SIG-M5 treated with dmso at 0.1 percent for 504 hours (cell line): ENCODE measurements around the gene IL20RA.

Experiments
- DNase-seq: peaks from one replicate; lab custom pipeline; 2025; ENCODE audit not compliant: unreplicated experiment; lab: John Stamatoyannopoulos, UW

The IL20RA gene

DNA sequence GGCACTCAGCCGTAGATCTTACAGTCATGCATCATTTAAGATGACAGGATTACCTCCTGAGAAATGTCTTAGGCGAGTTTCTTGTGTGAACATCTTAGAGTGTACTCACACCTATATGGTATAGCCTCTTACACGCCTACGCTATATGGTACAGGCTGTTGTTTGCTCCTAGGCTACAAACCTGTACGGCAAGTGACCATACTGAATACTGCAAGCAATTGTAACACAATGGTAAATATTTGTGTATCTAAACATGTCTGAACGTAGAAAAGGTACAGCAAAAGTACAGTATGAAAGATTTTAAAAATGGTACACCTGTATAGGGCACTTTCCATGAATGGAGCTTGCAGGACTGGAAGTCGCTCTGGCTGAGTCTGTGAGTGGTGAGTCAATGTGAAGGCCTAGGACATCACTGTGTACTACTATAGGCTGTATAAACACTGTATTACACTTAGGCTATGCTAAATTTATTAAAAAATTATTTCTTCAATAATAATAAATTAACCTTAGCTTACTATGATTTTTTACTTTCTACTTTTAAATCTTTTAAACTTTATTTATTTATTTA is 541 bp upstream of the IL20RA start:
- DNase-seq = no peak

DNA sequence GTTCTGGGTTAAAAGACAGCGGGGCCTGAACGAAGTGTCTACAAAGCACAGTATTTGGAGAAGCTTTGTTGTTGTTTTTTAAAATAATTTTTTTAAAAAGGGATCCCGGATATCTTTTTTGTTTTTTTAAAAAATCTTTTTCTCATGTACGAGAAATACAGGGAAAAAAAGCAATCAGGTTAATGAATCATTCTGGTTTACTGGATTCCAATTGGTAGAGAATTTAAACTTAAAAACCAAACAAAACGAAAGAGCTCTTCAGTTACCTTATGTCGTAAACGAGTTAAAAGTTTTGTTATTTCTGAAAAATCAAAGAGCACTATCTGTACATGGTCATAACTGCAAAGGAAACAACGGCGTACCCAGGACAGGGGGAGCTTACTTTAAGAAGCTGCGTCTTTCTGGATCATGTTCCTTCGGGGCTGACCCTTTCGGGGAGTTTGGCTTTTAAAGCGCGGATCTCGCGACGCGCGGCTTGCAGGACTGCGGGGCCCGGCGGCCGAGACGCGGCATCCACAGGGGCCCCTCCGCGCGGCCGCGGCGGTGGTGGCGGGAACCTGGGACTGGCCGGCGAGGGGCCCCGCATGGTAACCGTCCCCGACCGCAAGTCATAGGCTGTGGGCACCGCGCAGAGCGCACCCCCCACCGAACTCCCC is 927 bp downstream of the IL20RA start:
- no peak for DNase-seq

DNA sequence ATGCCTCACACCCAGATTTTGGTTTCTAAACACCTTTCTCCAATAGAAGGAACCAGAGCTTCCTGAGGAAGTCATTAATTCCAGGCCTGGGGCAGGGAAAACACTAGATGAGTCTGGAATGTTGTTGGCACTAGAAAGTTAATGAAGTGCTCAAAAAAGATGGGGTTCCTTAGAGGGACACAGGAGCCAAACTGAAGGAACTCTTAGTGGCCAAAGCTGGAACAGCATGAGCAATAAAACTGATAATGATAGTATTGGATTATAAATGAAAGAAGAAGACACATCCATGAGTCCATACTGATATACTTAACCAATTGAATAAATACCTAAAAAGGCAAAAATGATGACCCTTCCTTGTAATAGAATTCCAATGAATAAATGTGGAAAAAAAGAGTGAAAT is 4.4 kb downstream of the IL20RA start:
- DNase-seq = no peak

DNA sequence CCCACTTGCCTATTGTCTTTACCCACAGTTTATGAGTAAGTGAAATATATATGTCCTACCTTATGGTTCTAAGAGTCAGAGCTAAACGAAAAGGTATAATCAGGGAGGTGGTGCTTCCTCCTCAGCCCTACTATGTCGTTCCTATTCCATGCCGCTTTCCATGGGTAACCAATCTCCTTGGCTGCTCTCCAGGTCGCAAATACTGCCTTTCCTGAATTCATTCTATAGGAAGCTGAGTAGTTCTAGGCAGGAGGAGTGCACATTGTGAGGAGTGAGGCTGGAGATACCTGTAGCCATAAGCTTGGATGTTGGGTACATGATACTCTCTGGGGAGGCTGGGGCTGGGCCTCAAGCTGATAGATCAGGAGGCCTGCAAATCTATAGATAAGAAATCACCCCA is 5.8 kb downstream of the IL20RA start:
- no peak for DNase-seq

DNA sequence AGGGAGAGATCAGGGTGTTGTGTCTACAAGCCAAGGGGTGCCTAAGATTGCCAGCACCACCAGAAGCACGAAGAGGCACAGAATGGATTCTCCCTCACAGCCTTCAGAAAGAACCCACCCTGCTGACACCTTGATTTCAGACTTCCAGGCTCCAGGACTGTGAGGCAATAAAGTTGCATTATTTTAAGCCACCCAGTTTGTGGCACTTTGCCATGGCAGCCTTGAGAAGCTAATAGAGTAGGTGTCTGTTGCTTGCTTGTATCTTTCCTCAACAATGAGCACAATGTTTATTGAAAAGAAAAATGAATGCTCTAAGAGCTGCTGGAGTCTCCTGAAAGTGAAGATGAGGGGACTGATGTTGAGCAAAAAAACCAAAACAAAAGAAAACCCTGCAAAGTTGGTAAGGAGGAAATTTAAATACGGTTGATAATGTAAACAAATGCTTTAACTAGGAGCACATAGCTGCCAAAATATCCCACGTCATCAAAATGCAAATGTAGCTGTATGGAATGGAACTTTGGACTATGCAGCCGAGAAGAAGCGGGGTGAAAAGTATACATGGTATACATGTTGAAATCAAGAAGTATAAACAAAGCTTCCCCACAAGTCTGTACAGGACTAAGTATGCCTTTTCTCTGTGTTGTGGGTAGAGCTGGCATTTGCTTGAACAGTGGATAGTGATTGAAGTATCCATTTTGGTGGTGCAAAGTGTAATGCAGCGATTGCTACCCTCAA is 8.0 kb downstream of the IL20RA start:
- no peak for DNase-seq

DNA sequence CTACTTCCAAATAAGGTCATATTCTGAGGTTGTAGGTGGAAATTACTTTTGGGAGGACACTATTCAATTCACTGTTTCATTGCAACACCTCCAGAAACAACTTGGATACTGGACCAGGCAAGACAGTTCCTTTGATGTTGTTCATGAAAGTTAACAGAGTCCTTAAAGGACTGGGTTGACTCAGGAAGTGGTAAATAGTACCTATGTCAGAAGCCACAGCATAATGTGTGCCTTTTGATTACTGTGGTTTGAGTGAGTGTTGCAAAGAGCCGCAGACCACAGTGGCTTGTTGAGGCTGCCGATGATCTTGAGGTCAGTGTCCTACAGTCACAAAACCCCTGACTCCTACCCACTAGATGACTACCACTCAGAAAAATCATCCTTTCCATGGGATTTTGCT is 10.9 kb downstream of the IL20RA start:
- peak; percentile 34 for DNase-seq

DNA sequence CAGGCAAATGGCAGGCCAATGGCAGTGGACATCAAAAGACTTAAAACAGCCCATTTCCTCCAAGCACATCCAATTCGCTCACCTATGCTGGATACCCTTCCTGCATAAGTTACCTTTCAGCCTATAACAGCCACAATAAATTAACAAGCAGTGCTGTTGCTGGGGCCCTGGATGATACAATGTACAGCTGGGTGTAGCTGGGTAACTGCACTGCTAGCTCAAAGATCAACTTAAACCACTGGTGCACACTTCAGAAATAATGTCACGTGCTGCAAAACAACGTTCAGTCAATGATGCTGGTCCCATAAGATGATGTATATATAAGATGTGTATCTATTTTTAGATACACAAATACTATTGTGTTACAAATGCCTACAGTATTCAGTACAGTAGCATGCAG is 13.6 kb downstream of the IL20RA start:
- no peak for DNase-seq

DNA sequence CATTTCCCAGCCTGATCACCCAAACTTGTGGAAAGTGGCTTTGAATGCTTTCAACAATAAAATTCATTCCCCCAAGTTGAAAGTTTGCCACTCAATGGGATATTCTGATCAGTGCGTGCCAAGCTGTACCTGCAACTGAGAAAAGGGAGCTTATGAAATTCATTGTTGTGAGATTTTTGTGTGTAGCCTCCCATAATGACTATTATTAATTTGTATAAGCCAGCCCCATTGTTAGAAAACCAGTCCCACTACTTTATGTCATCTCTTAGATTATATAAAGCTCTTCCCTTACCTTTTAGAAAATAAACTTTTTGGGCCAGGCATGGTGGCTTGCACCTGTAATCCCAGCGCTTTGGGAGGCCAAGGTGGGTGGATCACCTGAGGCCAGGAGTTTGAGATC is 15.9 kb downstream of the IL20RA start:
- no peak for DNase-seq

DNA sequence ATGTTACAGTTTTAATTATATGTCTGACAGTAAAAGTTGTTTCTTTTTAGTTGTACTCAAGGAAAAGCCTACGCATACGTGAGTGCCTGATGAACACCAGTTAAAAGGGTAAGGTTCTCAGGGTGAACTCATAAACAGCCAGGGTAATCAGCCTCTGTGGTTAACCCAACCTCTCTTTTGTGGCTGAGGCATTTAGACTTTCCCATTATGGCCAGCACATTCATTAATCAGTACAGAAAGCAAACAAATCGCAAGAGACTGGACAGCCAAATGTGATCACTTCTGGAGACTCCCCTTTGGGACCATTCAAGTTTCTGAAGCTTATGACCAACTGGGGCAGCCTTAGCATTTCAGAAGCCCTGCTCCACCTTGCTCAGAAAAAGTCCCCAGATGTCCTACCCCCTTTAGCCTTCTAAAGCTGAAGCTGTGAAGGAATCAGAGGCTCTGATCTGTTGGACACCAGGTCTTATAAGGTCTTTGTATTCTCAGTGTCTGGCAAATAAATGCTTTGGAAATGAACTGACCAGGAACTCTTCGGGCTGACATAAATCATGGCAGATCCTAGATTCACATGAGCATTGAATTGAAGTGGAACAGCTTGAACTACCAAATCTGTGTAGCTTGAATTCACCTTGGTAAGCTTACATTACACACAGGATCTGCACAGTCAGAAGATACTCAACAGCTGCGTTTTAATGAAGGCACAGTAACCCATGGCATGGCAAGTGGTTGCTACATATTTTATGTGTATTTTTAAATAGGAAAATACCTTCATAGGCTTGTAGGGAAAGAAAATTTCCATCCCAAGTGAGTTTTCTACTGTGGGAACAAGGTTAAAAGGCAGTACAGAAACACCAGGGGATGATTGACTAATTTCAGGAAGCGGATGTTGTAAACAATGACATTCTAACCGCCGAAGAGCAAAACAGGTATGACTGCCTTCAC is 18.7 kb downstream of the IL20RA start:
- peak; percentile 14 for DNase-seq

DNA sequence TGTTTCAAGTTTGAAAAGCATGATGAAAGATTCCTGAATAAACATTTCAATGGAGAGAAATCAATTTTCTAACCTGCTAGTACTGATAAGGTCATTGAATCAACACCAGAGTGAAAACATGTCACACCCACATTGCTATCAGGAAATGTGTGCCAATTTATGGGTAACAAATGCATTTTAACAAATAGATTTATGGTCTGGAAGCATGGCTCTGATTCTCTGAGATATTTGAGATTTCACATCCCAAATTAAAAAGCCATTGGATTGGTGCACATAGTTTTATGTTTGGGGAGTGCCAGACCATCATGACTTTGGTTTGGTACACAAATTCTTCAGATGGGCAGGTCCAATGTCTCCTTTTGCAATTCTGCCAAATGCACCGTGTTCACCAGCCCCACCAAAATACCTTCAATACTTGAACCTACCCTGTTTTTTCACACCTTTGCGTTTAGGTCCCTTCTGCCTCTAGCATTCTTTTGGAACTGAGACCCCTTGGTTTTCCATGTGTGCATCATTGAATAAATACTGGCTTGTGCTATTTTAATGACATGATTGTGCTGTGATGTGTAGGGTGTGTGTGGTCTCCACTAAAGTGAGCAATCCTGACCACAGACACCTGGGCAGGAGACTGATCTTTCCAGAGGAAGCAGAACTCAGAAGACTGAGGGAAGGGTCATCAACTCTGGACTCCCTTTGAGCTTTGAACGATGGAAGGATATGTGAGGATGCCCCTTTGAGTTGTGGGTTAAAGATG is 20.4 kb downstream of the IL20RA start:
- DNase-seq = no peak

DNA sequence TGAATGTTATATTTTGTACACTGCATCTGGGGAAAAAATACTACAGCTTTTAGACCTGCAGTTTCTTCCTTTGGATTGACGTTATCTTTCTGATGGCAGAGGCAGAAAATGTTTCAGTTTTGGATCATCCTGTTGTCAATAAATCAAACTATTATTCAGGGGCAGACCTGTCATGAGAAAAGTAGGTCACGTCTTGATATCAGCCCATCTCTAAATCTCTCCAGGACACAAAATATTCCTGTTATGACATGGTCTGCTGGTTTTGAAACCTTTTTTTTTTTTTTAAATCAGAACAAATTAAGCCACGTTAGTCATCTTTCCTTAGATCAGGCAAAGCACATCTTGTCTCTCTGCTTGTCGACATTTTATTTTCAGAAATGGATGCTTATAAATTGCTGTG is 24.0 kb downstream of the IL20RA start:
- DNase-seq = no peak

DNA sequence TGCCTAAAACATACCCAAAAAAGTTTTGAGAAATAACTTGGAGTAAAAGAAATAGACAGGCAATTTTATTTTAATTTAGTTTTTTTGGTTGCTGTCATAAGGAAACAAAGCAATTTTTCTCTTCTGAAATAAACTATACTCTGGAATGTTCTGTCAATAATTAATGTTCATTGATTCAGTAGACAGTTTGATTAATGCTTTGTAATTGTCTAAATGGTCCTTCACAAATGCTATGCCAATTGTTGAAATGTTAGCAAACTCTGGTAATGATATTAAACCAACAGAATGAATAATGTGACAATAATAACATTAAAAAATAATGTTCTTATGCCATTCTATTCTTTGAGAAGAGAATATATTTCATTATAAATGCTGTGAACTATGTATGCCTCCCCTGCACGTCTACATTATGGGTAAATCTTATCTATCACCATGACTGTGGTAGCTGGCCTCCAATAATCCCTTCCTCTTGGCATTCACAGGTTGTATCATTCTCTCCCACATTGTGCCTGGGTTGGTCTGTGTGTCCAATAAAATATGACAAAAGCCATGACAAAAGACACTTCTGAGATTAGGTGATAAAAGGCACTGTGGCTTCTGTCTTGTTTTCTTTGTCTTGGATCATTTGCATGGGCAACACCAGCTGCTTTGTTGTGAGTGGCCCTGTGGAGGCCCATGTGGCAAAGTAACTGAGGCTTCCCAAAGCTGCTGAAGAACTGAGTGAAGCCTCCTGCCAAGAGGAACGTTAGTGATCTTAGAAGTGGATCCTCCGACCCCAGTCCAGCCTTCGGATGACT is 25.1 kb downstream of the IL20RA start:
- DNase-seq = no peak

DNA sequence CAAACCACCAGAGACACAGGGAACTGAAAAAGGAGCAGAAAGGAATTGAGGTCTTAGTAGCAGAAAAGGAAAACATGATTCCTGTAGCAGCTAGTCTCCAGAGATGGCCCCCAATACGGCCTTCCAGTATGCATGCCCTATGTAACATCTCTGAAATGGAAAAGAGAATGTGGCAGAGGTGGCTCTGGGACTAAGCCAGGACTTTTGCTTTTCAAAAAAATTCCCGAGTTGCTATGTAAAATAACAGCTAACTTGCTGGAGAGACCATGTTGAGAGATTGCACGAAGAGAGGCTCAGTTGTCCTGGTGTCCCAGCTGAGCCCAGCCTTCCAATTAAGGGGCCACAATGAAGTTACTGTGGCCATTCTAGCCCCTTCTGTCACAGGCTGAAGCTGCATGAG is 27.7 kb downstream of the IL20RA start:
- no peak for DNase-seq

DNA sequence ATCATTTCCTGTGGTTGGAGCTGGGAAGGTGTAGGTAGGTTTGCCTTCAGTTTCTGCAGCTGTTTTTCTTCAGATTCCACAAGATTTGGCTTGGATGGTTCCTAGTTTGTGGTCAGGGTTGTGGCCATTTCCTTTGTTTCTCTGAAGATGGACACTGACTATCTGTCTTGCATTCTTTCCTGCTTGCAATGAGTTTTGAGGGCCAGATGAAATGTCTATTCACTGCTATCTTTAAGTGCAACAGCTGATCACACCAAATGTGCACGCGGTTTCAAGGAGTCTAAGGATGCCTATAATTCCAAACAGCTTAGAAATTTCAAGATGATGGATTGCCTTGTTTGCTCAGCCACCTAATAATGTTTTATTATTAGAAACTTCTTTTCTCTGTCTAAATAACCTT is 28.4 kb downstream of the IL20RA start:
- DNase-seq = no peak

DNA sequence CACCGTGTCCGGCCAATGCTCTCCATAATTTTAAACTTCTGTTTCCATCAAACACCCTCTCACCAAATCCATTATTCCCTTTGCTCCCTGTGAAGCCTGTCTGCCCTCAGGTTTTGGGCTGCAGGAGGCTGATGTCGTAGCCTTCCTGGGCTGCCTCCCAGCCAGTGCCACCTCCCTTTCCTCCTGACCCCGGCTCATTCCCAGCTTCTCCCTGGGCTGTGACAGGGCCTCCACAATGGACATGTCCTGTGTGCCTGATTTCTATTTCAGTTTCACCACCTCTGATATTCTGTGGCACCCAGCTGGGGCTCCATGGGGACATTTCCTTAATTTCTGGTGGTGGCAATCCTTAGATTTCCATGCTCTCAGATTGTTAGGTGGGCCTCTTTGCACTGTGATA is 28.8 kb downstream of the IL20RA start:
- DNase-seq = no peak

DNA sequence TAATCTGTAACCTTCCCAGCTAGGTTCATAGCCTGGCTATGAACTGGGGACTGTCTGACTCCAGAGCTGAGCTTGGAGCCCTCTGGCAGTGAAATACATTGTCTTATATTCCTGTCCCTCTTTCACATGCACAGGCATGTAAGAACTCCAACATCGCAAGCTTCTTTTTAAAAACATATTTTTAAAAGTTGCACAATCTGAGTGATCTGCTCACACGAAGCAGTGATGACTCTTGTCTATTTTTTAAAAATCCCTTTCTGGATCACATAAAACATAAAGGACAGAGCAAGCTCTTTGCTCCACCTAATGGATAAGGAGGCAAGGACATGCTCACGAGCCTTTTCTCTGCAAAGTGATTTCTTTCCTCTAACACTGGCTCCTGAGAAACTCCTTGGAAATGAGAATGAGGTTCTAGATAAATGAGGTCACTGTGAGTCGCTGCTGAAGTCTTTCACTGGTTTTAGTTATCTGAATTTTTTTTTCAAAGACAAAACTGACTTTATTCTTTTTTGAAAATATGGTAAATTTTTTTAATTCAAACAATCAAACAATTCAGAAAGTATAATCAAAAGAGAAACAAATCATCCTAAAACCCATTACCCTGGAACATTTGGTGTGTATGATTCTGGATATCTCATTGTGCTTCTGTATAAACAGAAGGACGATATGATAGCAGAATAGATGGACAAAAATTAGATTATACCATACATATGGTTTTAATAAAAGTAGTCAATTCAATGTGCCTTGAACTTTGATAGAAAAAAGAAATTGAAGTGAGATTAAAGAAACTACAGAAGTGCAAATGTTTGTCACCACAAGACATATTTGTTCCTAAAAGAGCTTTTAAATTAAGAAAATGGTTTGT is 30.8 kb downstream of the IL20RA start:
- peak; percentile 20 for DNase-seq

DNA sequence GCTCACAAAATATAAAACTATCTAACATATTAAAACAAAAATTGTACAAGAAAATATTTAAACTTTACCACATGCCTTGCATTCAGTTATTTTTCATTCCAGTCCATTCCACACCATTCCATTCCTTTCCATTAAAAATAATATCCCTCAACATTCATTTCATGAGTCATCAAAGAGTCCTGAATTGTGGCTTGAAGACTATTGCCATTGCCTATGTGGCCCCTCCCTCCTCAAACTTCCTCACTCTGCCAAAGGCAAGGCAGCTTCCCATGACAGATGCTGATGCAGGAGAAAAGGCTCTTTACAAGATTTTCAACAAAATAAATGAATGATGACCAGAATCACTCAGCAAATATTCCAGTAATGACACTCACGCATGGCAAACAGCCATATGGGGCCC is 31.7 kb downstream of the IL20RA start:
- no peak for DNase-seq

DNA sequence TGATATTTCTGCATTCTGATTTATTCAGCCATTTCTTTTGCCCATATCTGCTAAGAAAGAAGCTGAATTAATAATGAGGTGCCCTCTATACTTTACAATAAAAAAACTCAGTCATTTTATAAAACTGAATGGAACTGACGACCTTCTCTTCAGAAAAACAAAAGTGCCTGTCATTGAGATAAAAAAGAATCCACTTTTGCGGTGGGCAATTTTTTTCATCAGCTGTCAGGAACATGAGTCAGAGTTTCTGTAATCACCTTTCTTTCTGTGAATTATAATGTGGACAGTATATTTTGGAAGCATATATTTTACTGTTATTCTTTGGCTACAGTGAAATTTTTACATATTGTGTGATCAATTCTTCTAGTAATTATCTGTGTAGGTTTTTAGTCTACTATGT is 33.4 kb downstream of the IL20RA start:
- no peak for DNase-seq

DNA sequence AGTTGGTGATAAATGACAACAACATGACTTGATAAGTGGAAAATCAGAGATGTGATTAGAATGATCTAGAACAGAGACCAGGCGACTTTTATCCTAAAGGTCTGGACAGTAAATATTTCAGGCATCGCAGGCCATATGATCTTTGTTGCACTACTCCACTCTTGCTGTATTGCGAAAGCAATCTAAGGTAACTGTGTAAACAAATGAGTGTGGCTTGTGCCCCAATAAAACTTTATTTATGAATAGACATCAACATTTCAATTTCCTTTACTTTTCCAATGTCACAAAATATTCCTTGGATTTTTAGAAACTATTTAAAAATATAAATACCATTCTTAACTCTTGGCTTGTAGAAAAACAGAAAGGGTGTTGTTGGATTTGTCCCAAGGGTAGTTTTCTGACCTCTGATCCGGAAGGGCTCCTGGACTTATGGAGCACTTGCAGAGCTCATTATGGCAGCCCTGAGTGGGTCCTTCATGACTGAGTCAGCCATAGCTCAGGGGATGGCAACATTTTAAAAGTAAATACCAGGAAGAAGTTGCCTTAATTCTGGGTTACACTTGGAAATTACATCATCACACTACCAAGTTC is 34.5 kb downstream of the IL20RA start:
- DNase-seq = no peak
